K562 (cell line): Measurements from ENCODE around the gene WNT6. TPM values are rescaled to one million over a fixed set of nuclear protein-coding genes. Genes with fewer than 3 reads are reported as not detected.

Experiments used
- ATAC-seq: fragments of 200-7000 bp; cut with Tn5 transposase; 3 replicates; pipeline ENCODE4 v1.9.1; 2020; ENCODE audit warnings: moderate library complexity
- BruUV-seq: library from RNA; stranded (reverse); fragments of 400-500 nt; replicated peaks from 2 replicates; lab custom pipeline; 2021; lab: Mats Ljungman, UMichigan
- CTCF ChIA-PET: fragments of 300-600 bp; formaldehyde crosslinking; extraction: SDS; loops from one replicate; lab custom pipeline; 2021; ENCODE audit warnings: low intra/inter-chr PET ratio; lab: Yijun Ruan, JAX
- POLR2A ChIA-PET: fragments of 300-600, 350-650 bp; sonication (Branson Sonifier 250); formaldehyde crosslinking; extraction: SDS; loops from one replicate; lab custom pipeline; 2021; ENCODE audit warnings: antibody characterized with exemption, inconsistent platforms; lab: Yijun Ruan, JAX
- DNase-seq, 4 experiments: peaks; one replicate each; pipeline versions ENCODE4 v3.0.0 to v3.0.0-alpha.2; 2011 to 2018; ENCODE audit warnings: low spot score in 3 of 4, mixed read lengths in 3 of 4; ENCODE audit errors: extremely low read depth in 1 of 4
- FAIRE-seq: peaks from 2 replicates; lab custom pipeline; 2011; peaks lifted over from hg19 to GRCh38; lab: Jason Lieb, UNC
- H2AFZ ChIP-seq: 2 replicates; pipeline ENCODE4 v1.6.0; 2011; ENCODE audit warnings: low read depth, low read length, control low read depth, inconsistent platforms
- H3K27ac ChIP-seq: fragments of 200-600 bp; 3 replicates; pipeline ENCODE4 v1.8.0; 2011; ENCODE audit warnings: low read depth, mild to moderate bottlenecking, control low read depth, inconsistent platforms, low read length, moderate library complexity, mixed read lengths; ENCODE audit errors: extremely low read depth
- H3K27me3 ChIP-seq, 2 experiments: fragments of 300-600 bp in 1 of 2; 2 replicates in 1 of 2; 3 replicates in 1 of 2; pipeline versions ENCODE4 v1.6.0 to v1.8.0; 2011; ENCODE audit warnings: inconsistent platforms in 2 of 2, low read length in 2 of 2, mild to moderate bottlenecking in 1 of 2, mixed read lengths in 1 of 2, moderate library complexity in 1 of 2; ENCODE audit not compliant: control insufficient read depth in 2 of 2, insufficient read depth in 2 of 2
- H3K36me3 ChIP-seq: fragments of 300-600 bp; 3 replicates; pipeline ENCODE4 v1.8.0; 2011; ENCODE audit warnings: mild to moderate bottlenecking, low read length, inconsistent platforms; ENCODE audit not compliant: control insufficient read depth, insufficient read depth
- H3K4me1 ChIP-seq, 2 experiments: fragments of 200-600 bp in 1 of 2; replicated peaks in 1 of 2; 2 replicates in 1 of 2; 3 replicates in 1 of 2; pipeline versions ENCODE4 v1.5.1 to v1.8.0; 2011; ENCODE audit warnings: inconsistent platforms in 2 of 2, low read length in 2 of 2, mild to moderate bottlenecking in 1 of 2, mixed read lengths in 1 of 2, moderate library complexity in 1 of 2; ENCODE audit not compliant: control insufficient read depth in 2 of 2, insufficient read depth in 2 of 2
- H3K4me2 ChIP-seq: 2 replicates; pipeline ENCODE4 v1.6.1; 2011; ENCODE audit warnings: low read length, control low read depth, inconsistent platforms, mixed read lengths; ENCODE audit not compliant: insufficient read depth
- H3K4me3 ChIP-seq: fragments of 200-600 bp; sonication (generic), shearing (Covaris generic); 2 replicates; pipeline ENCODE4 v1.5.1; 2016; ENCODE audit warnings: control low read depth, inconsistent platforms
- H3K79me2 ChIP-seq: fragments of 200-600 bp; 3 replicates; pipeline ENCODE4 v1.8.0; 2011; ENCODE audit warnings: low read length, inconsistent platforms; ENCODE audit not compliant: control insufficient read depth, insufficient read depth
- H3K9ac ChIP-seq, 2 experiments: 2 replicates each; pipeline versions ENCODE4 v1.6.0 to v1.6.1; 2011; ENCODE audit warnings: low read depth in 2 of 2, low read length in 2 of 2, control low read depth in 1 of 2, inconsistent platforms in 1 of 2, mild to moderate bottlenecking in 1 of 2, mixed read lengths in 1 of 2; ENCODE audit not compliant: insufficient read depth in 1 of 2
- H3K9me1 ChIP-seq: one replicate; pipeline ENCODE4 v1.6.0; 2011; ENCODE audit warnings: inconsistent platforms, mild to moderate bottlenecking, low read length, moderate library complexity; ENCODE audit not compliant: control insufficient read depth, insufficient read depth
- H3K9me3 ChIP-seq: replicated peaks from 2 replicates; pipeline ENCODE4 v1.5.1; 2011; ENCODE audit warnings: low read depth, low read length, inconsistent platforms; ENCODE audit not compliant: control insufficient read depth, insufficient read depth
- H4K20me1 ChIP-seq: replicated peaks from 2 replicates; pipeline ENCODE4 v1.6.1; 2011; ENCODE audit warnings: low read length, inconsistent platforms, mixed read lengths; ENCODE audit not compliant: control insufficient read depth, insufficient read depth
- BRD4 ChIP-seq: fragments of 200-600 bp; sonication (generic); IDR thresholded peaks from 2 replicates; pipeline ENCODE4 v1.6.1; 2017; ENCODE audit warnings: inconsistent platforms
- BRF1 ChIP-seq: IDR thresholded peaks from 3 replicates; pipeline ENCODE4 v1.6.1; 2011; ENCODE audit warnings: borderline replicate concordance, mild to moderate bottlenecking; ENCODE audit not compliant: insufficient read length; ENCODE audit errors: extremely low read depth
- HNRNPL ChIP-seq: fragments of 200-400 bp; formaldehyde crosslinking; IDR thresholded peaks from 2 replicates; pipeline ENCODE4 v1.6.1; 2017; ENCODE audit warnings: low read depth, mild to moderate bottlenecking, low read length
- LARP7 ChIP-seq: fragments of 450-650 bp; IDR thresholded peaks from 2 replicates; pipeline ENCODE4 v1.6.1; 2016
- NUFIP1 ChIP-seq: fragments of 450-650 bp; IDR thresholded peaks from 2 replicates; pipeline ENCODE4 v1.6.1; 2018; ENCODE audit not compliant: partially characterized antibody
- RBM39 ChIP-seq: fragments of 200-400 bp; formaldehyde crosslinking; optimal IDR thresholded peaks from 2 replicates; pipeline ENCODE3; 2018; ENCODE audit warnings: low read depth, low read length
- RNF2 ChIP-seq: sonication (generic); IDR thresholded peaks from 2 replicates; pipeline ENCODE4 v1.6.1; 2016
- ZNF561 ChIP-seq: fragments of 450-650 bp; formaldehyde crosslinking; conservative IDR thresholded peaks from 2 replicates; pipeline ENCODE4 v1.4.0; 2020; ENCODE audit warnings: mild to moderate bottlenecking, moderate library complexity
- ZNF79 ChIP-seq: fragments of 250-450 bp; sonication (Bioruptor Pico); IDR thresholded peaks from 2 replicates; pipeline ENCODE4 v1.4.0; 2020; ENCODE audit warnings: low read depth, mild to moderate bottlenecking, moderate library complexity
- WGBS: fragments of 100-300 bp; shearing (Covaris generic); methylation state at CpG from one replicate; pipeline ENCODE4 v1.1.6; 2016; ENCODE audit warnings: low coverage, mixed read lengths; ENCODE audit not compliant: insufficient coverage; ENCODE audit errors: missing lambda C conversion rate; 5-methylcytosine and 5-hydroxymethylcytosine counted together
- in situ Hi-C: fragments of 300-500 bp; cut with MboI; formaldehyde crosslinking; loops from 4 replicates; pipeline ENCODE4 v1.15.0; 2018; ENCODE audit warnings: inconsistent platforms, mixed read lengths
- intact Hi-C: fragments of 100-400 bp; cut with micrococcal nuclease; formaldehyde crosslinking; loops from 2 replicates; pipeline ENCODE4 v1.14.2; 2022
- polyA plus RNA-seq, 8 experiments: library from polyadenylated mRNA; depleted of rRNA in 4 of 8; stranded (reverse) in 5 of 8; unstranded in 3 of 8; fragments of >200 nt; fragmentation: Nextera tagmentation in 2 of 8; fragmentation: Illumina TruSeq in 1 of 8; extraction: Ambion mirVana in 2 of 8; extraction: Trizol in 1 of 8; gene quantifications; 2 replicates each; pipeline versions ENCODE4 v1.2.1 to v1.2.3, GENCODE V29; 2011 to 2014; ENCODE audit warnings: inconsistent platforms in 1 of 8, missing spikeins in 1 of 8
- total RNA-seq, 7 experiments: library from RNA; depleted of rRNA in 6 of 7; stranded (reverse); fragments of >200 nt in 6 of 7; fragmentation: Illumina TruSeq in 2 of 7; extraction: Trizol in 2 of 7; gene quantifications; 2 replicates each; pipeline versions ENCODE4 v1.2.1 to v1.2.3, GENCODE V29; 2011 to 2021; ENCODE audit warnings: low replicate concordance in 1 of 7
- TF ChIP-seq, protein P1 (sequence below): fragments of 200-800 bp; sonication (Bioruptor generic); IDR thresholded peaks from 2 replicates; pipeline ENCODE4 v1.6.1; 2016; ENCODE audit warnings: missing genetic modification characterization, missing compliant biosample characterization
- TF ChIP-seq, protein P2 (sequence below): fragments of 450-650 bp; IDR thresholded peaks from 2 replicates; pipeline ENCODE4 v1.6.1; 2017; ENCODE audit warnings: mild to moderate bottlenecking, moderate library complexity
- TF ChIP-seq, protein P3 (sequence below): fragments of 250-450 bp; sonication (Bioruptor Pico); IDR thresholded peaks from 2 replicates; pipeline ENCODE4 v1.8.0; 2021; ENCODE audit warnings: moderate library complexity, mild to moderate bottlenecking, inconsistent platforms
- TF ChIP-seq, protein P4 (sequence below): sonication (generic); formaldehyde crosslinking; IDR thresholded peaks from 2 replicates; pipeline ENCODE4 v1.8.1; 2023; ENCODE audit warnings: mild to moderate bottlenecking, missing genetic modification reagents

Gene WNT6
- total and polyA plus RNA-seq, 9 of the 15 experiments (the other 6 are each of a cell fraction or from before 2014, with no cell fraction given) = not detected

DNA sequence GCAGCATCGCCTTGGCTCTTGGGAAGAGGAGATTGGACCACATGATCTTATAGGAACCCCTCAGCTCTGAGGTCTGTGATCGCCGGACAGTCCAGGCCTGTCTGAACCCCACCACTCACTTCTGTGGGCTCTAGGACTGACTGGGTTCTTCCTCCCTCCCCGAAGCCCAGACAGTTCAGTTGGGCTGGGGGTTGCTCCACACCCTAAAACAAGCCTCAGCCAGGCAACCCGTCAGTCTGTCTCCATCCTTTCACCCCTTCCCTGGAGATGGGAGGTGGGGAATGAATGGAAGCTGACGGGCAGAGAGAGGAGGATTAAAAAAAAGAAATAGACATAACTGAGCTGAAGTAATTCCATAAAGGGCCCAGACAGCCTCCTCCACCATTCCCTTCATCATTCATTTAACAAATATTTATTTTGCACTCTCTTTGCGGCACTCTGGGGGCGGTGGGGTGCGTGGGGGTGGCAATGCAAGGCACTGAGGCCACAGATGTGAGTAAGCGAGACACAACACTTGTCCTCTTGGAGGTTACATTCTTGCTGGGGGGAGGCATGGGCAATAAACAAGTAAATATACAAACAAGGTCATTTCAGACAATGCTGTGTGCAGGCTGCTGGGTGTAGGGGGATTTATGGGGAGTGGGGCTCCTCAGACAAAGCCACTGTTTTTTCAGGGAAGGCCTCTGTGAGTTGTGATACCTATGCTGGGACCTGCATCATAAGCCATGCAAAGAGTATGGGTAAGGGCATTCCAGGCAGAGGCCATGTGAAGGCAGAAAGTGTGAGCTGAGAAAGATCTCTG, 33.9 kb downstream of the WNT6 start:
- intact Hi-C loops = no loop called here
- no peak for TF ChIP-seq RNF2
- no peak for TF ChIP-seq LARP7
- TF ChIP-seq ZNF79 (CRISPR knock-in tag) = no peak
- TF ChIP-seq BRD4 = no peak
- TF ChIP-seq, protein P1, sequence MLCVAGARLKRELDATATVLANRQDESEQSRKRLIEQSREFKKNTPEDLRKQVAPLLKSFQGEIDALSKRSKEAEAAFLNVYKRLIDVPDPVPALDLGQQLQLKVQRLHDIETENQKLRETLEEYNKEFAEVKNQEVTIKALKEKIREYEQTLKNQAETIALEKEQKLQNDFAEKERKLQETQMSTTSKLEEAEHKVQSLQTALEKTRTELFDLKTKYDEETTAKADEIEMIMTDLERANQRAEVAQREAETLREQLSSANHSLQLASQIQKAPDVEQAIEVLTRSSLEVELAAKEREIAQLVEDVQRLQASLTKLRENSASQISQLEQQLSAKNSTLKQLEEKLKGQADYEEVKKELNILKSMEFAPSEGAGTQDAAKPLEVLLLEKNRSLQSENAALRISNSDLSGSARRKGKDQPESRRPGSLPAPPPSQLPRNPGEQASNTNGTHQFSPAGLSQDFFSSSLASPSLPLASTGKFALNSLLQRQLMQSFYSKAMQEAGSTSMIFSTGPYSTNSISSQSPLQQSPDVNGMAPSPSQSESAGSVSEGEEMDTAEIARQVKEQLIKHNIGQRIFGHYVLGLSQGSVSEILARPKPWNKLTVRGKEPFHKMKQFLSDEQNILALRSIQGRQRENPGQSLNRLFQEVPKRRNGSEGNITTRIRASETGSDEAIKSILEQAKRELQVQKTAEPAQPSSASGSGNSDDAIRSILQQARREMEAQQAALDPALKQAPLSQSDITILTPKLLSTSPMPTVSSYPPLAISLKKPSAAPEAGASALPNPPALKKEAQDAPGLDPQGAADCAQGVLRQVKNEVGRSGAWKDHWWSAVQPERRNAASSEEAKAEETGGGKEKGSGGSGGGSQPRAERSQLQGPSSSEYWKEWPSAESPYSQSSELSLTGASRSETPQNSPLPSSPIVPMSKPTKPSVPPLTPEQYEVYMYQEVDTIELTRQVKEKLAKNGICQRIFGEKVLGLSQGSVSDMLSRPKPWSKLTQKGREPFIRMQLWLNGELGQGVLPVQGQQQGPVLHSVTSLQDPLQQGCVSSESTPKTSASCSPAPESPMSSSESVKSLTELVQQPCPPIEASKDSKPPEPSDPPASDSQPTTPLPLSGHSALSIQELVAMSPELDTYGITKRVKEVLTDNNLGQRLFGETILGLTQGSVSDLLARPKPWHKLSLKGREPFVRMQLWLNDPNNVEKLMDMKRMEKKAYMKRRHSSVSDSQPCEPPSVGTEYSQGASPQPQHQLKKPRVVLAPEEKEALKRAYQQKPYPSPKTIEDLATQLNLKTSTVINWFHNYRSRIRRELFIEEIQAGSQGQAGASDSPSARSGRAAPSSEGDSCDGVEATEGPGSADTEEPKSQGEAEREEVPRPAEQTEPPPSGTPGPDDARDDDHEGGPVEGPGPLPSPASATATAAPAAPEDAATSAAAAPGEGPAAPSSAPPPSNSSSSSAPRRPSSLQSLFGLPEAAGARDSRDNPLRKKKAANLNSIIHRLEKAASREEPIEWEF (CRISPR knock-in tag) = no peak
- no peak for TF ChIP-seq BRF1
- TF ChIP-seq, protein P2, sequence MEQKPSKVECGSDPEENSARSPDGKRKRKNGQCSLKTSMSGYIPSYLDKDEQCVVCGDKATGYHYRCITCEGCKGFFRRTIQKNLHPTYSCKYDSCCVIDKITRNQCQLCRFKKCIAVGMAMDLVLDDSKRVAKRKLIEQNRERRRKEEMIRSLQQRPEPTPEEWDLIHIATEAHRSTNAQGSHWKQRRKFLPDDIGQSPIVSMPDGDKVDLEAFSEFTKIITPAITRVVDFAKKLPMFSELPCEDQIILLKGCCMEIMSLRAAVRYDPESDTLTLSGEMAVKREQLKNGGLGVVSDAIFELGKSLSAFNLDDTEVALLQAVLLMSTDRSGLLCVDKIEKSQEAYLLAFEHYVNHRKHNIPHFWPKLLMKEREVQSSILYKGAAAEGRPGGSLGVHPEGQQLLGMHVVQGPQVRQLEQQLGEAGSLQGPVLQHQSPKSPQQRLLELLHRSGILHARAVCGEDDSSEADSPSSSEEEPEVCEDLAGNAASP = no peak
- no peak for TF ChIP-seq ZNF561
- TF ChIP-seq RBM39 = no peak
- TF ChIP-seq NUFIP1 = no peak
- no peak for TF ChIP-seq HNRNPL
- TF ChIP-seq, protein P3, sequence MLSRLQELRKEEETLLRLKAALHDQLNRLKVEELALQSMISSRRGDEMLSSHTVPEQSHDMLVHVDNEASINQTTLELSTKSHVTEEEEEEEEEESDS = no peak
- TF ChIP-seq, protein P4, sequence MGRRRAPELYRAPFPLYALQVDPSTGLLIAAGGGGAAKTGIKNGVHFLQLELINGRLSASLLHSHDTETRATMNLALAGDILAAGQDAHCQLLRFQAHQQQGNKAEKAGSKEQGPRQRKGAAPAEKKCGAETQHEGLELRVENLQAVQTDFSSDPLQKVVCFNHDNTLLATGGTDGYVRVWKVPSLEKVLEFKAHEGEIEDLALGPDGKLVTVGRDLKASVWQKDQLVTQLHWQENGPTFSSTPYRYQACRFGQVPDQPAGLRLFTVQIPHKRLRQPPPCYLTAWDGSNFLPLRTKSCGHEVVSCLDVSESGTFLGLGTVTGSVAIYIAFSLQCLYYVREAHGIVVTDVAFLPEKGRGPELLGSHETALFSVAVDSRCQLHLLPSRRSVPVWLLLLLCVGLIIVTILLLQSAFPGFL (CRISPR knock-in tag) = no peak

More for the DNA sequence above, 33.9 kb downstream of the WNT6 start:
- Histone ChIP-seq H3K9me3 (no peaks in the 10 kb centered on the region), H3K9me1 (no peaks in the 10 kb centered on the region), H4K20me1 (0 out of 2 replicates have a peak, but pooled peaks cover 6% of the 10 kb centered on the region), H3K27me3 (peaks cover 2 to 58% of the 10 kb centered on the region in 2 experiments; a peak in 4 of 5 replicates), H3K9ac (no peak overlapping the region), H3K36me3 (no peaks in the 10 kb centered on the region), H3K4me3 (no peak overlapping the region), H3K79me2 (no peaks in the 10 kb centered on the region), H3K4me1 (peaks cover 0 to 32% of the 10 kb centered on the region in 2 experiments; a peak in 2 of 5 replicates), H3K27ac (no peak overlapping the region), H2AFZ (no peak overlapping the region), H3K4me2 (no peak overlapping the region)
- BruUV-seq = no TSS peak
- DNase-seq (no peak), FAIRE-seq (no peak), ATAC-seq (no peak)
- in situ Hi-C loops = no loop called here
- POLR2A ChIA-PET = no interaction called here
- CTCF ChIA-PET = no interaction called here
- WGBS = 28% methylated on average over 6 of the region's 10 CpGs
